ENCODE results near the gene RNF148.
"Not testable (repeated sequence)": the region's sequence is repeated elsewhere in the genome, so short reads cannot be mapped to it uniquely, and the experiment has no call there.

The RNF148 gene

DNA sequence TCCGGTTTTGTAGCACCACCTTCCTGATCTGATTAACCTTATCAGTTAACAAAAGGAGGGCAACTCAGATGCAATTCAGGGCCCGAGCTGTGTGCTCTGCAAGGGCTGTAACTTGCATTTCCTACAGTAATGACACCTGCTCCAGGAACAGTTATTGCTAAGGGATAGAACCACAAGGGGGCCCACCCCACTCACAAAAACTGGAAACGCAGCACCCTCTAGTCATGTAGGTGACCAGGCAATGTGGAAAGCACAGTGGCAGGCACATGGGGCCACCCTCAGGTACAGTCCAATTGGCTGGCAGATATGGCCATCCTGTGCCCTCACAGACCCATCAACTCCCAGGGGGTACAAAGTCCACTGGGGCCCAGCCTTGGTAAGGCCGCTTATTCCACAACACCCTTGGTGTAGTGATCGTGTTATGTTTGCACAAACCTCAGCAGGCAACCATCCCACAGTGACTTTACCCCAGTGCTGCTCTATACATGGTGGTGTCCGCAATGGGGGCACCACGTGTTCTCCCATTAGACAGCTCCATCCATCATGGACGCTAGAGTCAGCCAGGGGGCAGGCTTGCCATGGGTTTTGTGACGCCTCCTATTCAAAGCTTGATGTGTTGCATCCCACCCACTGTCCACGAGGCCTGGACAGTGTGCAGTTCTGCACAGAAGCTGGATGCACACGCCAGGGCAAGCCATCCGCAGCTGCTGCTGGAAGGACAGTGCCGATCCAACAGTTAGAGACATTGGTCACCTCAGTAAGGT, 13.2 kb downstream of the RNF148 start:
- no peak for DNase-seq

DNA sequence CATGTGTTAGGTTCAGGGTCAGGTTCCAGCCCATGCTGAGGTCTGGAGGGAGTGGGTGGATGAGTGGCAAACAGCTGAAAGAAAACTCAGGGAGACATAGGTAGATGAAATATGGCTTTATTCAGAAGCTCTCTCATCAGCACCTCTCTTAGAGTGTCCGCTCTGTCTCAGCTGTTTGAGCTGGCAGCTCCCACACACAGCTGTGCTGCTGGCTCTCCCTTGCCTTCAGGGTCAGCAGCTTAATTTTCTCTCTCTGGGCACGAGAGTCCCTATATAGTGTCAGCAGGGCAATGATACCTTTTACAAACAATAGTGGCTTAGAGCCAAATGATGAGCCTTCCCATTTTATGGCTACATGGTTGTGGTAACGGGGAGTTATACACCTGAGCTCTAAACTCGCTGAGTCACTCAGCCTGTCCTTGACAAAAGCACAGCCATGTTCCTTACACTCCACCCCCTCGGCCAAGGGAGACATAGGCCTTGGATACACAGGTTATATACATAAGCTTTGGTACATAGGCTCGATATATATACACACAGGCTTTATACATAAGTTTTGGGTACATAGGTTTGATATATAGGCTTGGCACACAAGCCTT, 14.2 kb downstream of the RNF148 start:
- no peak for DNase-seq

GRCh38 chr7:122686360-122686878, 16.3 kb downstream of the RNF148 start:
- no peak for DNase-seq

DNA sequence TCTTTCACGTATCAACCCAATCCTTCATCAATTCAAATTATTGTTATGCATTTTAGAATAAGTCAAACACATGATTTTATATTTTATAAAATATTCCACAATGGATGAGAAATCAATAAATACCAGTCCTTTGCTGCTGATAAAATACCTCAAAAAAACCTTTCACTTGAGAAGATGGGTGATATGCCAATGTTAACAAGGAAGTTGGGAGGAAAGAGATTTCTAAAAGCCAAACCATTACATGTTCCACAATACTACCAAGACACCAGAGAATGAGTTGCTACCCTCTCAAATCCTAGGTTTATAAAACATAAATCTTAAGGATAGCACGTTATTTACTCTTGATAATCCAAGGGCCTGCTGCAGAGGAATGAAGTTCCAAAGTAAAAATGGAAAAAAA, 18.2 kb downstream of the RNF148 start:
- no peak for DNase-seq

DNA sequence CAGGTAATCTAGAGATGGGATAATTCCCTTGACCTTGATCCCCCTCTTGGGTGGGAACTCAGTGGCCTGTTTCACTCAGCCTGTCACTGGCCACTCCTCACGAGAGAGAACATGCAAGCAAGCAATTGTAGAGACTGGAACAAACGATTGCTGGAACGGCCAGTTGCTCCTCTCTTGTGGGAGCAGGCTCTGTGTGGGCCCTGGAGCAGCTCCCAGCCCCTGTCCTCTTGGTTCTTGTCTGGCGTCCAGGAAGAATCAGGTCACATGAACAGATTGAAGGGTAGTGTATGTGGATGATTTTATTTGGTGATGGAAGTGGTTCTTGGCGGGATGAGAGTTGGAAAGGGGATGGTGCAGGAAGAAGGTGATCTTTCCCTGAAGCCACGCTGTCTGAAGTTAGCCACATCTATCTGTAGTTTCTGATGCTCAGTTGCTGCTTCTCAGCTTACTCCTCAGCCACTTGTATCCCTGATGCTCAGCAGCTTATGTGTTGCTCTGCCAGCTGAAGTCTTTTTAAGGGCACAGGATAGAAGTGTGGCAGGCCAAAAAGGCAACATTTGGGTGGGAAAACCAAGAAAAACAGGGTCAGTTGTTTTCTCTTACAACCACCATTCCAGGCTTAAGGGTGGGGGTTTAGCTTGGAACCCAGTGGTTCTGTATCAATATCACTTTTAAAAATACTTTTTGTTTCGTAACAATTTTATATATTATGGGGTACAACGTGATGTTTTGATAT, 19.7 kb downstream of the RNF148 start:
- no peak for DNase-seq

DNA sequence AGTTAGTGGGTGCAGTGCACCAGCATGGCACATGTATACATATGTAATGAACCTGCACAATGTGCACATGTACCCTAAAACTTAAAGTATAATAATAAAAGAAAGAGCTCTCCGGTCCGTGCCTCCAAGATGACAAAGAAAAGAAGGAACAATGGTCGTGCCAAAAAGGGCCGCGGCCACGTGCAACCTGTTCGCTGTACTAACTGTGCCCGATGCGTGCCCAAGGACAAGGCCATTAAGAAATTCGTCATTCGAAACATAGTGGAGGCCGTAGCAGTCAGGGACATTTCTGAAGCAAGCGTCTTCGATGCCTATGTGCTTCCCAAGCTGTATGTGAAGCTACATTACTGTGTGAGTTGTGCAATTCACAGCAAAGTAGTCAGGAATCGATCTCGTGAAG, 21.5 kb downstream of the RNF148 start:
- not testable (repeated sequence) for DNase-seq

DNA sequence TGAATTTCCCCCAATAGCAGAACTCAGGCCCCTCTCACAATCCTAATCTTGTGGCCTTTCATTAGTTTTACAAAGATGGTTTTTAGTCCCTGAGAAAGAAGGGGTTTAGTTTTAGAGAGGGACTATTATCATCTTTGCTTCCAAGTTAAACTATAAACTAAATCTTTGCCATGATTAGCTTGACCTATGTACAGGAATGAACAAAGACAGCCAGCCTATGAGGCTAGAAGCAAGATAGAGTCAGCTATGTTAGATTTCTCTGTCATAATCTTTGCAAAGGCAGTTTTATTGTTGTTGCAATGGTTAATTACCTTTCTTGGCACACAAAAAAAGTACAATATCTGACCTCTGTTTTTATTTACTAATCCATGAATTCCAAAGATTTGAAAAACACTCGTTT, 22.9 kb downstream of the RNF148 start:
- no peak for DNase-seq

GRCh38 chr7:122679269-122679709, 23.4 kb downstream of the RNF148 start:
- DNase-seq, result not testable (repeated sequence)

GRCh38 chr7:122677149-122677548, 25.6 kb downstream of the RNF148 start:
- no peak for DNase-seq

GRCh38 chr7:122676466-122676865, 26.3 kb downstream of the RNF148 start:
- DNase-seq, result no peak

GRCh38 chr7:122675621-122676020, 27.1 kb downstream of the RNF148 start:
- DNase-seq, result no peak

- DNase-seq, result no peak
These were observed 27.7 kb downstream of the RNF148 start for GRCh38 chr7:122675011-122675410.

DNA sequence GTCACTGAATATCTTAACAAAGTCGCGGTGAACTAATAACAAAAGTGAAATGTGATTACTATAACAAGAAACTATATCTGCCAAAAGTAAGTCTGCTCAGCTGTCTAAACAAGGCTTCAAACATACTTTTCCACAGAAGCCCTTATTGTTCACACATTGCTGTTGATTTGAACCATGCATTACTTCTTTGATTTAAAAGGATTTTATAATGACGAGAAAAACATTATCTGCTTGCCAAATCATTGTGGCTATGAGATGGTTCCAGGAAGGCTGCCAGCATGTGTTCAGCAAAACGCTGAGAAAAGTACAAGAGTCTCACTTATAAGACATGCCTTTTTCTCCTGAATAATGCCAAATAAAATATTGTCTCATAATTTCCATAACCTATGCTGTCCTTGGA, 28.2 kb downstream of the RNF148 start:
- no peak for DNase-seq

GRCh38 chr7:122673951-122674350, 28.8 kb downstream of the RNF148 start:
- no peak for DNase-seq

GRCh38 chr7:122672536-122672935, 30.2 kb downstream of the RNF148 start:
- DNase-seq, result no peak

DNA sequence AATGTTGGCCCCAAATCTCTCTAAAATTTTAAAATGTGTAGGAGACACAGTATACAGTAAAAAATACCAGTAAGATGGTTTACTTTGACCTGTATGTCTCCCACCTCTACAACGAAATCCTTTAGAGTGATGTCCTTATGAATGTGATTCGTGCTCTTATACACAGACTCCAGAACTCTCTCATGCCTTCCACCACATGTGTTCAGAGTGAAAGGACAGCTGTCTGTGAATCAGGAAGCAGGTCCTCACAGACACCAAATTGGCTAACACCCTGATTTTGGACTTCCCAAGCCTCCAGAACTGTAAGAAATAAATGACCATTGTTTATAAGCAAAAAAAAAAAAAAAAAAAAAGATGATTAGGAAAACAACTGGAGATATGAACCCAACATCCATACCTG, 39.0 kb downstream of the RNF148 start:
- no peak for DNase-seq

DNA sequence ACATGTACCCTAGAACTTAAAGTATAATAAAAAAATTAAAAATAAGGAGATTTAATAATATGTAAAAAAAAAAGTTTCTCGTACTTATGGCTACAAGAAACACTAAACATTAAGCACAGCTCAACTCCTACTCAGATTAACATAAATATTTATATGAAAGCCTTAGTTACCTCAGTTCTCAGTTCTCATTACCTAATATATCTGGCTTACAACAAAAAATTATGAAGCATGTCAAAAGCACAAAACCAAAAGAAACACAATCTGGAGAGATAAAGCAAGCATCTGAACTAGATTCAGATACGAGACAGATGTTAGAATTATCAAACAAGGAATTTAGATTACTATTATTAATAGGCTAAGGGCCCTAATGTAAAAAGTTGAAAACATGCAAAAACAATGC, 43.9 kb downstream of the RNF148 start:
- no peak for DNase-seq

- DNase-seq, result no peak
These were observed 49.0 kb downstream of the RNF148 start for GRCh38 chr7:122653685-122654084.

- DNase-seq, result no peak
These were observed 49.8 kb downstream of the RNF148 start for GRCh38 chr7:122652876-122653275.
